ENCODE results near the gene RTL1.

Gene RTL1

DNA sequence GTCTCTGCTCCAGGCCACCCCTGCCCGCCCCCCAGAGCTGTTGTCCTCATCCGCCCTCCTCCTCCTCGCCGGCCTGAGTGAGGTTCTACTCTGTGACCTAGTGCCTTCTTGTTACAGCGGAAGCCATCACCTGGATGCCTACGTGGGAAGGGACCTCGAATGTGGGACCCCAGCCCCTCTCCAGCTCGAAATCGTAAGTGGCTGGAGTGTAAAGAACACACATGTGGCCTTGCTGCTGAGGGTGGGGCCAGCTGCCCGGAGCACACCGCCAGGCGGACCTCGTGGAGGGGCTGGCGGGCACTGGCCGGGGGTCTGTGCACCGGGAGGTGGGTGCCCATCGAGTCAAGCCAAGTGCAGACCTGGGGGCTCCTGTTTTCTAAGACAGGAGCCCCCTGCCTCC lies 58.2 kb downstream of the RTL1 start:
- DNase-seq: no peak

GRCh38 chr14:100844846-100845245 lies 58.7 kb downstream of the RTL1 start:
- no peak for DNase-seq

- DNase-seq: no peak
These were observed 59.1 kb downstream of the RTL1 start for GRCh38 chr14:100844421-100844820.

- no peak for DNase-seq
These were observed 59.5 kb downstream of the RTL1 start for GRCh38 chr14:100844082-100844408.

- DNase-seq: no peak
These were observed 60.7 kb downstream of the RTL1 start for GRCh38 chr14:100842799-100843198.

- no peak for DNase-seq
These were observed 61.6 kb downstream of the RTL1 start for GRCh38 chr14:100841761-100842403.

DNA sequence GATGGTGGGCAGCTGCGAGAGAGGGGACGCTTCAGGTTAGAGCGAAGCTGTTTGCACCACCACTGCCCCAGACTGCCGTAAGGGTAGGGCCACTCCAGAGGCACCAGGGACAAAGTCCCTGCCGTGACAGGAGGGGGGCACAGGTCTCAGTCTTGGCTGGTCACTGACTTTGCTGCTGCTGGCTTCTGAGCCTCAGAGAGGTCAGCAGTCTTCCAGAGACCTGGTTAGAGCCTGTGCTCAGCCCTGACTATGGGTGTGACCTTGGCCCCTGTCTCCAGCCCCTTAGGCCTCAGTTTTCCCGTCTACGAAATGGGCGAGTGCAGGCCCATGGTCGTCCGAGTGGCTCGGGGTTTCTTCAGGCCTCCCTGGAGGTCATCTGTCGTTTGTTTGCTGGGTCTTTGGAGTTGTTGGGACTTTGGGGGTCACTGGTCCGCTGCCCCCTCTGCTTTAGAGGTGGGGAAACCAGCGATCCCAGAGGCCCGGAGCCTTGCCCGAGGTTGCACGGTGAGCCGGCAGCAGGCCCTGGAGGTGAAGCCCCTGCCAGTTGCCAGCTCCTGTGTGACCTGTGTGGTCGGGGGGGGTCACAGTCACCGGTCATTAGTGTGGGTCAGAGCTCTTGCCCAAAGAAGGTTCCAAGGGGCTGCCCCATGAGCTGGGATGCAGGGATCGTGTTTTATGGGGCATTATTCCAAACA lies 62.3 kb downstream of the RTL1 start:
- no peak for DNase-seq

GRCh38 chr14:100840286-100841065 lies 63.0 kb downstream of the RTL1 start:
- no peak for DNase-seq

DNA sequence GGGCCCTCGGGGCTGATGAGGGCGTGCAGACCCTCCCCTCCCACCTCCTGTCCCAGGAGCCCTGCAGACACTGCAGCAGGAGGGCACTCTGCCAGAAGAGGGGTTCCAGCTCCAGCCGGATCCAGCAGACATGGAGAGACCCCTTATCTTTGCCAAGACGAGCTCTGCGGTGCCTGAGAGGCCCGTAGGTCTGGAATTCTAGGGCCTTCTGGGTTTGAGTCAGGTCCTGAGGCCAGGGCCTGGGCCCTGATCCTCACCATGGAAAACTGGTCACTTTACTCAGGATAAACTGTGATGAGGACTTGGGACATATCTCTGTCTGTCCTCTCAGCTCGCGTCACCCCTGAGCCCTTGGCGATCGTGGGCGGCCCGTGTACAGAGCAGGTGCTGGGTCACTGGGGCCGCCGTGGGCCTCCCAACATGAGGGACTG lies 63.8 kb downstream of the RTL1 start:
- no peak for DNase-seq

- no peak for DNase-seq
These were observed 64.3 kb downstream of the RTL1 start for GRCh38 chr14:100839315-100839585.

GRCh38 chr14:100838493-100839314 lies 64.8 kb downstream of the RTL1 start:
- no peak for DNase-seq

- DNase-seq: no peak
These were observed 65.6 kb downstream of the RTL1 start for GRCh38 chr14:100837805-100838350.

DNA sequence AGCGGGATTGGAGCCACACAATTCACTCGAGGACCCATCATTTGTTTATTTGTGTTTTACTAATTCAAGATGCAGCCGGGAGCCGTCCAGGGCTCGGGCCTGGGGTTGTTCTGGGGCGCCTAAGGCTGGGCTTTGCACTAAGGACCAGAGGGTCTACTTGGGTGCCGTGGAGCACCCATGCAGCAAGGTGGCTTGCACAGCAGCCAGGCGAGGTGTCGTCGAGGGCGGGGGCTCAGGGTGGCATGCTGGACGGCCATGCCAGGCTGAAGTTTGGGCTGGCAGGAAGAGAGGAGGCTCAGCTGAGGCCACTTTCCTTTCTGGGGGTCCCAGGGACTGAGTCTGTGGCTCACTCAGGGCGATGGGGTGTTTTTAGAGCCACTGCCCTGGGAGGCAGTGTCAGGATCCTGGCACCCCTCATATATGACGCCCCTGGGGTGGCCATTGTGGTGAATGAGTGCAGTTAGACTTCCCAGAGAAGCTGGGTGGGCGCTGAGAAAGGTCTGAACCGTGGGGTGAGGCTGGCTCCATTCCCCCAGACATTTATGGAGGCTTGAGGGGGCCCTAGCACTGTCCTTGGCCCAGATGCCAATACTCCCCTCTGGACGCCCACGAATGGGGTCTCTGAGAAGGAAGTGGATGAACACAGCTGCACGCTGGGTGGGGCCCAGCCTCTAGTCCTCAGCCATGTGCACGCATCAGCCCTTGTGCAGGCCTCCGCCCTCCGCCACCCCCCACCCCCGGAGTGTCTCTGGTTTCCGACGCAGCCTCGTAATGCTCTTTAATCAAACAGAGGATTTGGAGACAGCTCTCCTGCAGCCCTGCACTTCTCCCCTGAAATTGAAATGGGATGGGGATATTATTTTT lies 66.3 kb downstream of the RTL1 start:
- no peak for DNase-seq

DNA sequence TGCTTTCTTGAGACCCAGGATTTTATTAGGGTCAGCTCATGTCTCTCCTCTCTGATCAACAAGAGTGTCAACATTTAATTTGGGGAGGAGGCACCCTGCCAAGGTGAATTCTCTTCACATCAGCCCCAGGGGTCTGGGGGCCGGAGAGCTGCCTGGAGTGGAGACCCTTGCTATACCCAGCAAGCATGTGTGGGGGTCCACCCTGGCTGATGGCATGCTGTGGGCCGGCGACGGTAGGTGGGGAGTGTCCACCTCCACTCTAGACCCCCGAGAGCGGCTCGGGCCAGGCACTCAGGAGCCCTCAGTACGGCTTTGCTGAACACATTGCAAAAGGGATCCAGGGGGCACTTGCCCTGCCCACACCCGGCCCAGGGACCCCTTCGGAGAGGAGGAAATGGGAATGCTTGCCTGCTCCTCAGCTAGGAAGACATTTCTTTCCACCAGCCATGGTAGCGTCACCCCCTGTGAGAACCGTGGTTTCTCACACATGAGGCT lies 67.2 kb downstream of the RTL1 start:
- DNase-seq: no peak

DNA sequence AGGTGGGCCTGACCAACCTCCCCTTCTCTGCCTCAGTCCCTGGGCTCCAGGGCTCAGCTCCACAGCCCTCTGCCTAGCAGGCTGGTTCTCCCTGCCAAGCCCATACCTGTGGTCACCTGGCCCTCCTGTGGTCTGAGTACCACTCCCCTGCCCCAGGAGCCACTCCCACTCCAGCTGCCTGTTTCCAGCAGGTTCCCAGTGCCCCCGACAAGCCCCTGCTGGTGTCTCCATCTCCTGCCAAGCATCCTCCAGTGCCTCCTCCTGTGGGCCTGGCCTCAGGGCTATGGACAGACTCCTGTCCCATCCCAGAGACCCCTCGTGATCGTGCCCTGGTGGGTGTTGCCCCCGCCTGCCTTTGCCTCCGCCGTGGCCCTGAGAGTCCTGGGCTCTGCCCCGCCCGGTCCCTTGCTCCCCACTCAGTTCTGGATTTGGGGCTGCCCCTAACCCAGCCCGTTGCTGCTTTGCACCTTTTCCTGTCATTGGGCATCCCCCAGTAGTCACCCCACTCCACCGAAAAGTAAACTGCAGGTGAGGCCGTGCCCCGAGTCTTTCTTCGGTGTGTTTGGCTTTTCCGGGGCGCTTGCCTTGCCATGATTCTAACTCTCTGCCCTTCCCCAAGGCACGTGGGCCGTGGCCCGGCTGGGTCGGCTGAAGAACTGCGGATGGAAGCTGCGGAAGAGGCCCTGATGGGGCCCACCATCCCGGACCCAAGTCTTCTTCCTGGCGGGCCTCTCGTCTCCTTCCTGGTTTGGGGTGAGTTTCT lies 67.8 kb downstream of the RTL1 start:
- DNase-seq: no peak

DNA sequence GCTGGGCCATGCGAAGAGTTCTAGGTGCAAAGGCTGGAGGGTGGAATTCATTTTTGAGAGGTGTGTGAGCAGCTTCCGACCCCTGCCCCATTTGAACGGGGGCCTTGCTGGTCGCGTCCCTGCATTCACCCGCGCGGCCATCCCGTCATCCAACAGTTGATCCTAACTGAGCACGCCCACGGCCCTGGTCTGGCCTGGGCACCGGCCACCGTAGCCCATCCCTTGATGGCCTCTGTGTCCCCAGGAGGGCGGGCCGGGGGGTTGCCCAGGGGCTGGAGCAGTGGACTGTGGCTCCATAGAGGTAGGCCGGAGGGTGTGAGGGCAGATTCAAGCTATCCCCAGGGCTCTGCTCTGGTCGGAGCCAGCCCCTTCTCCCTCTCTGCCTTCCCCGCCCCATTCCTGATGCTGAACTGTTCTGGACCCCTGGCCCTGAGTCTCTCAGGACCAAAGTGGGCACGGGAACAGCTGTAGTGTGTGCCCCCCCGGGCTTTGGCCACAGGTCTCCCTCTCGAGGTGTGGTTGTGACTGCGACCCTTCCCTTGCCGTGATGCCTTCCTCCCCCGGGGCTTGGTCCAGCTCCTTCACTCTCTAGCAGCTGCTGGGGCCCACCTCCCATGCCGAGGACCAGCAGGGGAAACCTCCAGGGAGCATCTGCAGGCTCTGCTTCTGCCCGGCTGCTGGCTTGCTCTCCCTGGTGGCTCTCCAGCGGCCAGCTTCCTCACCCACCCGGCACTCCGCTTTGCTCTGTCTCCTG lies 68.6 kb downstream of the RTL1 start:
- DNase-seq: no peak

- DNase-seq: no peak
These were observed 69.3 kb downstream of the RTL1 start for GRCh38 chr14:100834082-100834793.

DNA sequence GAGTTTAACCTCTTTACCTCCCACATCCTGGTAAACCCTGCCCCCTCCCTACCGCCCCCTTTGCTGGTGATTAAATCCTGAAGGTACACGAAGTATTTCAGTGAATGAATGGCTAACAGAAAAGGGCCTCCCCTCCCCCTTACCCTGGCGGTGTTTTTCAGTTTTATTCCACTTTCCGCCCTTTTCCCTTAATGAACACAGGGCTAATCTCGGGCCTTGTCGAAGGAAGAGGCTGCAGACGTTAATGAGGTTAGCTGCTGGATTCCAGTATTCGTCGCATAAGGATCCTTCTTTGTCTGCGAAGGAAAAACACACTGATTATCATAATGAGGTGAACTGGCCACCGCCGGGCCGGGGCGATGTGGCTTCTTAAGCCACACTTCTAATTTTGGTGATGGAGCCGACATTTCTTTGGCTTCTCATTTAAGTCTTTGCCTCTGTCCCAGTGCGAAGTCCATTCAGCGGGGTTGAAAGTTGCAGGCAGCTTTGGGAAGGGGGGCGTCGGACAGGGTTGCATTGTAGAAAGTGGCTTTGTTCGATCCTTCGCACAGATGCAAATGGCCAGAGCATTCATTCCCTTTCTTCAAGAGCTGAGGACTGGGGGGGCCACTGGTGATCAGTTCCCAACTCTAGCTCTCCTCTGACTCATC lies 71.1 kb downstream of the RTL1 start:
- no peak for DNase-seq

- DNase-seq: no peak
These were observed 72.8 kb downstream of the RTL1 start for GRCh38 chr14:100830681-100831080.
